Immature natural killer cell (primary cell): ENCODE data around the gene BCAP31. TPM values are rescaled to one million over a fixed set of nuclear protein-coding genes. Genes with fewer than 3 reads are reported as not detected.

ENCODE experiments used
- DNase-seq, 3 donors: peaks; one replicate each; pipeline ENCODE4 v3.0.0; 2022; ENCODE audit warnings: mixed read lengths in 1 of 3
- H3K27ac Mint-ChIP-seq, 6 donors: one replicate each; pipeline ENCODE4 v1.8.0; 2020; ENCODE audit warnings: mixed read lengths in 6 of 6, mild to moderate bottlenecking in 5 of 6, inconsistent platforms in 4 of 6, moderate library complexity in 3 of 6
- H3K27me3 Mint-ChIP-seq, 3 donors: one replicate each; pipeline ENCODE4 v1.8.0; 2020 to 2021; ENCODE audit warnings: low read depth in 3 of 3, mild to moderate bottlenecking in 3 of 3, mixed read lengths in 3 of 3, moderate library complexity in 3 of 3, inconsistent platforms in 1 of 3
- H3K36me3 Mint-ChIP-seq, 3 donors: one replicate each; pipeline ENCODE4 v1.8.0; 2020; ENCODE audit warnings: mixed read lengths in 3 of 3, inconsistent platforms in 2 of 3, mild to moderate bottlenecking in 2 of 3
- H3K4me1 Mint-ChIP-seq, 2 donors: one replicate each; pipeline ENCODE4 v1.8.0; 2020; ENCODE audit warnings: inconsistent platforms in 2 of 2, mild to moderate bottlenecking in 2 of 2, mixed read lengths in 2 of 2, moderate library complexity in 1 of 2
- H3K4me3 Mint-ChIP-seq, 5 donors: one replicate each; pipeline ENCODE4 v1.8.0; 2020; ENCODE audit warnings: mild to moderate bottlenecking in 5 of 5, mixed read lengths in 5 of 5, inconsistent platforms in 3 of 5, moderate library complexity in 3 of 5
- H3K9me3 Mint-ChIP-seq, 6 donors: one replicate each; pipeline ENCODE4 v1.8.0; 2020; ENCODE audit warnings: mild to moderate bottlenecking in 6 of 6, mixed read lengths in 6 of 6, inconsistent platforms in 4 of 6, moderate library complexity in 3 of 6
- polyA plus RNA-seq, 3 donors: library from polyadenylated mRNA; unstranded; fragments of 300-500 nt; fragmentation: Illumina TruSeq; gene quantifications; one replicate each; pipeline ENCODE4 v1.2.3, GENCODE V29; 2021

The BCAP31 gene
- polyA plus RNA-seq, 3 donors from 2014 or later = 367 to 491 (median 373) TPM

DNA sequence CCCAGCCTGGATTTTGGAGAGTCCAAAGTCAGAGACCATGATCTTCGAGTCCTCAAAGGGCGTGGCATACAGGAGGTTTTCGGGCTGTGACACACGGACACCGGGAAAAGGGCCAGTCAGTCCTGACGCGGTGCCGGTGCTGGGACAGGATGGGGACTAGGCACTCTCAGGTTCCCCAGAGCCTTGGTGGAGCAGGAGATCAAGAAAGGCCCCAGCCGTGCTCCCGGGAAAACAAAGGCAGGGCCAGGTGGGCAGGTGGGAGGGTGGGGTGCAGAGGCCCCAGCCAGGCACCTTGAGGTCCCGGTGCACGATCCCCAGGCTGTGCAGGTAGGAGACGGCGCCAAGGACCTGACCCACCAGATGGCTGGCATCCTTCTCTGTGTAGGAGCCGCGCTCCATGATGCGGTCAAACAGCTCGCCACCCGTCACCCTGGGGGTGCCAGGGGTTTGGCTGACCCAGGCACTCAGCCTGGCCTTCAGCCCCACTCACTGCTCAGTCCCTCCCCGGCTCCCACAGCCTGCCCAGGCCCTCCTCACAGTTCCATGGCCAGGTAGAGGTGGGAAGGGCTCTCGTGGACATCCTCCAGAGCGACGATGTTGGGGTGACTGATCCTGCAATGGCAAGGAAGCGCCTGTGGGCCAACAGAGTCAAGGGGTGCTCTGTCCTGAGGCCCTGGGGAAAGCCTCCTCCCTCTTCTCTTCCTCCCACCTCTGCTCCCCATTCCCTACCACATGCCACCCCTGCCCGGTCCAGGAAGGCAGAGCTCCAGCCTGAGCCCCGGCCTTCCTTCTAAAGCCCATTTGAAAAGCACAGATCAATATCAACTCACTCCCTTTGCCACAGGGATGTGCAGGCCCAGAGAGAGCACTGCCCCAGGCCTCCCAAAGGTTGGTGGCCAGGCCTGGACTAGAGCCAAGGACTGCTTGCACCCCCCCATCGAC, 52.3 kb downstream of the BCAP31 start:
- Mint-ChIP-seq H3K36me3 (no peaks in the 10 kb centered on the region), H3K27me3 (peaks cover 3 to 20% (median 10%) of the 10 kb centered on the region in 3 donors), H3K9me3 (no peaks in the 10 kb centered on the region), H3K27ac (no peak overlapping the region), H3K4me1 (peaks cover 5 to 7% of the 10 kb centered on the region in 2 donors), H3K4me3 (no peak overlapping the region)
- no peak for DNase-seq

DNA sequence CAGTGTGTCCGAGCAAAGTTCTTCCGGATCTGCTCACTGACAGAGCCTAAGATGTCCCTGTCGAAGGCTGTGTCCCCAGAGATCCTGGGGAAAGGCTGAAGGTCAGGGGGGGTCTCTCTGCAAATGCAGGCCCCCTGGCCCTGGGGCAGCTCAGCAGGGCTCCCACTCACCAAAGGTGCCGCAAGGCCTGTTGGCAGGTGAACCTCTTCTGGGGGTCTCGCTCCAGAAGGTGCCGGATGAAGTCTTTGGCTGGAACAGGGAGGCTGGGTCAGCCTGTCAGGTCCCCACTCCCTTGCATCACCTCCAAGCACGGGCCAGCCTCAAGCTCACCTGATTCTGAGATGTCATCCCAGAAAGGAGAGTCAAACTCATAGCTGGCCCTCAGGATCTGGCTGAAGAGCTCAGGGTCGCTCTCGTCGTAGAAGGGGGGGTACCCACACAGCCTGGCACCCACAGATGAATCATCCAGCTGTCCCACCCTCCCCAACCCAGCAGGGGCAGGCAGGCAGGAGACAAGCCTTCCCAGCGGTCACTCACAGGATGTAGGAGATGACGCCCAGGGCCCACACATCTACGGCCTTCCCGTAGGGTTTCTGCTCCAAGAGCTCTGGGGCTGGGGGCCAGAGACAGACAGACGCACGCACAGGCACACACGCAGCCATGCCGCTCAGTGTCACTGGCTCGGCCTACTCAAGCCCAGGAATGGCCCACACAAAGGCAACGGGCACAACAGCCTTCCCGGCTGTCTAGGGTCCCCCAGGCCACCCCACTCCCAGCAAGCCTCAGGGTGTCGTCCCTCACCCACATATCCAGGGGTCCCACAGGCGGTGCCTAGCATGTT, 53.2 kb downstream of the BCAP31 start:
- no peak overlapping the region for H3K27ac Mint-ChIP-seq
- H3K36me3 Mint-ChIP-seq = no peaks in the 10 kb centered on the region
- H3K27me3 Mint-ChIP-seq = peaks cover 3 to 18% (median 13%) of the 10 kb centered on the region in 3 donors
- DNase-seq = no peak
- H3K9me3 Mint-ChIP-seq = no peaks in the 10 kb centered on the region
- peaks cover 5 to 7% of the 10 kb centered on the region in 2 donors for H3K4me1 Mint-ChIP-seq
- H3K4me3 Mint-ChIP-seq = no peak overlapping the region

DNA sequence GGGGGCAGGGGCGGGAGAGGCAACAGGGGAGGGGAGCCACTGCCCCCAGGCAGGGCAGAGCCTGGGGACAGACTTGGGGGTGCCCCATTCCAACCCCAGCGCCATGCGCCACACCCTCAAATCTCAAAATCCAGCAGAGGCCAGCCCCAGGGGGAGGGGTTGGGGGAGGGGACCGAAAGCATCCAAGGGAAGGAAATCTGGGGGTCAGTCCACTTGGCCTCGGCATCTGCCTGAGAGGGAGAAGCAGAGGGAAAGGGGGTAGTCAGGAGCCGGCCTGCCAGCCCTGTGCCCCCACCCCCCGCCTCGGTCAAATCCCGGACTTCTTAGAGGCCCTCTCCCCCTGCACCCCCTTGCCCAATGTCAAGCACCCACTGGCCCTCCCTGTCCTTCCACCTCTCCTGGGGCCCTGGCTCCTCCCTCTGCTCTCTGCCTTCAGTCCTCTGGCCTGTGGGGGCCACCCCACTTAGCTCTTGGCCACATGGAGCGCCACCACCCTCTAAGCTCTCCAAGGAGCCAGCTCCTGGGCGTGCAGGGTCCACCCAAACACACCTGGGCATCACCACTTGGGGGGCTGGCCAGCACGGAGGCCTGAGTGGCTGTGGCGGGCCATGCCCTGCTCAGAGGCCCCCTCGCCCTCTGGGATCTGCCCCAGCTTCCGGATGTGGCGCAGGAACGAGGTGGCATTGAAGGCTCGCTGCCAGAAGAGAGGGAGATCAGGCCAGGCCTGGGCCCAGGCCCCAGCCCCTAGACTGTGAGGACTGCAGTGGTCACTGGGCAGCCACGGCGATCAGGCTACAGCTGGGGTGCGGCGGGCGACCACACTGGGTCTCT, 54.1 kb downstream of the BCAP31 start:
- H3K27me3 Mint-ChIP-seq = peaks cover 3 to 15% (median 13%) of the 10 kb centered on the region in 3 donors
- H3K4me1 Mint-ChIP-seq = peaks cover 5 to 7% of the 10 kb centered on the region in 2 donors
- H3K4me3 Mint-ChIP-seq = no peak overlapping the region
- no peak overlapping the region for H3K27ac Mint-ChIP-seq
- H3K36me3 Mint-ChIP-seq = no peaks in the 10 kb centered on the region
- no peaks in the 10 kb centered on the region for H3K9me3 Mint-ChIP-seq
- DNase-seq = no peak

DNA sequence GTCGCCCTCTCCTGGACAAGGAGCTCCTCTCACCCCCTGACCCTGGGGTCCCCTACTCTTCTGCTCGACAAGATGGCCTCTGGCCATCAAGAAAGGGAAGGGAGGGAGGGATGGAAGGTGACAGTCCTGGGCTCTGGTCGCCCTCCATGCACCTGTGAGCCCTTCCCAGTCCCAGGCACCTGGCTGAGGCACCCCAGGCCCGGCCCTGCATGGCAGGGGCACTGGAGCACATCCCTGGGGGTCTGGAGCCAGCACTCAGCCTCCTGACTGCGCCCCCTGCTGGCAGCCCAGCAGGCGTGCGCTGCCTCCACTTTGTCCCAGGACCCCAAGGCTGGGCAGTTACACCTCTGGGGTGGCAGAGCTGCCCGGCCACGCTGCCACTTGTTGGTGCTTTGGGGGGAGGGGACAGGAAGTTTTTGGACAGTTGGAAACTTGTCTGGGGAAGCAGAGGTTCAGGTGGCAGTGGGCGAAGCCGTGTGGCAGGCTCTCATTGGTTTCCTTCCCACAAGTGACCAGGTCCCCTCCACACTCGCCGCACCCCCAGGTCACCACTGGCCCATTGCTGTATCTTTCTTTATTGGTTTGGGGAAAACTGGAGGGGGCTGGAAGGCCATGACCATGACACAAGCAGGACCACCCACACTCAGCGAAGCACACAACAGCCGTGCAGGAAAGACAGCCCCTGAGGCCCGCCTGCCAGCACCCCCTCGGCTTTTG, 54.9 kb downstream of the BCAP31 start:
- Mint-ChIP-seq H3K4me3 (no peak overlapping the region), H3K9me3 (no peaks in the 10 kb centered on the region), H3K27me3 (peaks cover 2 to 12% (median 8%) of the 10 kb centered on the region in 3 donors), H3K4me1 (peaks cover 5 to 7% of the 10 kb centered on the region in 2 donors), H3K36me3 (no peaks in the 10 kb centered on the region), H3K27ac (no peak overlapping the region)
- DNase-seq = peak; percentile 38 to 48 (median 41)

DNA sequence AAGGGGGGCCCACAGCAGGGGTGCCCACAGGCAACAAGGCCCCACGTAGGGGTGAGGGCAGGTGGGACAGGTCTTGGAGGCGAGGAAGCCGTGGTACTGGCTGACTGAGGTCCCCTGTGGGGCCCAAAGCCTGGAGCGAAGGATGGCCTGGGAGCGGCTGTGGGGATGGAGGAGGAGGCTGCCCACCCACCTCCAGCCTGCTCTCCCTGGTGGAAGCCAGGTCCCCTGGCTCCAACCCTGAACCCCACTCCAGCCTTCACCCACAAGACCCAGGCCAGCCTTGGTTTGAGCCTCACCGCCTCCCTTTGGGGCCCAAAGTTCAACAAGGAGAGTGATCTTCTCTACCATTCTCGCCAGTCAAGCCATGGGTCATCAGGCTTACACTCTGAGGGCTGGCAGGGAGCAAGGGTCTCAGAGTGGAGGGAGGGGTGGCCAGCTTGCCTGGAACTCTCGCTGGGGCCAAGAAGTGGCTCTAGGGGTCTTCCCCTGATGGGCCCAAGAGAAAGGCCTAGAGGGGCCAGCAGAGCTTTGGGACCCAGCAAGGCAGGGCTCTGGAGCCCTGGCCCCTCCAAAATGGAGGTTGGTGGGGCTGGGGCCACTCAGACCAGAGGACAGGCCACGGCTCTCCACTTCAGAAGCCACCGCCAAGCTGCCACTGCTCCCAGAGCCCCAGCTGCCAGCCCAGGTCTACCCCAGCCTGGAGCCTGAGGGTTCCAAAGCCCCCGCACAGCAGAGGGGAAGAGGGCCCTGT, 55.6 kb downstream of the BCAP31 start:
- no peak overlapping the region for H3K4me3 Mint-ChIP-seq

DNA sequence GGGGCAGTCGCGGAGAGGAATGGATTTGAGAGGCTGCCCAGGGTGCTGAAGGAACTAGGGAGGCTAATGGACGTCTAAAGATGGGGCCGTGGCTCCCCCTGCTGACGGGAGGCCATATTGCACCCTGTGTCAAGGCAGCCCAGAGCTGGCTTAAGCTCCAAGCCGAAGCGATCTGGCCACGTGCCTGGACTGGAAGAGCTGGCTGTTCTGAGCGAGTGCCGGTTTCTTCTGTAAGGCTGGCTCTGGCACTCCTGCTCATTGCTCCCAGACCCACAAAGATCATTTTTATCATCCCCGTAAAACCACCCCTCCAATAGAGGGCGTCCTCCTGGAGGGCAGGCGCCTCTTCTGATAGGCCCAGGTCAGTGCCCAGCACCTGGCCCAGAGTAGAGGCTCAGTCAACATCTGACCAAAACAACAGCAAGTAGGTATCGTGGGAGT, 56.2 kb downstream of the BCAP31 start:
- H3K27ac Mint-ChIP-seq = peak overlapping the region in 1 of 6 donors; percentile 13
- H3K27me3 Mint-ChIP-seq = peaks cover 2 to 12% (median 5%) of the 10 kb centered on the region in 3 donors
- H3K4me1 Mint-ChIP-seq = peaks cover 3 to 7% of the 10 kb centered on the region in 2 donors
- DNase-seq = peak; percentile 54 to 64 (median 63)
- H3K36me3 Mint-ChIP-seq = no peaks in the 10 kb centered on the region
- H3K9me3 Mint-ChIP-seq = no peaks in the 10 kb centered on the region
- H3K4me3 Mint-ChIP-seq = peak overlapping the region in 4 of 5 donors; percentile 12 to 73 (median 66)

More for the DNA sequence above, 55.6 kb downstream of the BCAP31 start:
- H3K9me3 Mint-ChIP-seq = no peaks in the 10 kb centered on the region
- H3K4me1 Mint-ChIP-seq = peaks cover 3 to 7% of the 10 kb centered on the region in 2 donors
- no peaks in the 10 kb centered on the region for H3K36me3 Mint-ChIP-seq
- no peak overlapping the region for H3K27ac Mint-ChIP-seq
- peaks cover 2 to 12% (median 5%) of the 10 kb centered on the region in 3 donors for H3K27me3 Mint-ChIP-seq
- DNase-seq = no peak

DNA sequence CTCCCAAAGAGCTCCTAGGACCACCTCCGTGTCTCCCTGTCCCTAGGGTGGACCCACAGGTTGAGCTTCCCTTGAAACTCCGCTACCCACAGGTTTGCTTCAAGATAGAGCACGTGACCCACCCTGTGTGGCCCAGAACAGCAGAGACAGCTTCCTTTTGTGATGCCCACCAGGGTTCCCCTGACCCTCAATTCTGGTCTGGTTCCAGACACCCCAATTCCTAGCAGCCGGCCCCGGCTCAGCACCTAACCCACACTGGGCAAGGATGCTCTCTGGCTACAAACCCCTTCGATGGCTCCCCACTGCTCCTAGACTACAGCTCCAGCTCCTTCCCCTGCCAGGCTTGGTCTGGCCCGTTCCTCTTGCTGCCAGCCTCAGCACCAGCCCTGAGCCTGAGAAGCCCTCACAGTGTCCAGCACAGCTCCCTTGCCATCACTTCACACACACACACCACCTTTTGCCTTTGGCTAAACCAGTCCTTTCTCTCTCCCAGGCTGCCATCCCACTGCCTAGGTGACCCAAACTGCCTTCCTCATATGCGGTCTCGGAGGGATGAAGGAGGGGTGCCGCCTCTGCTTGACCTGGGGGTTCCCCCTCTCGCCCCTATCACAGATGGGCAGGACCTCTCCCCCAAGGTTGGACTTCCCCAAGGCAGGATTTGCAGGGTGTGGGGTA, 56.8 kb downstream of the BCAP31 start:
- Mint-ChIP-seq H3K36me3 (no peaks in the 10 kb centered on the region), H3K27me3 (peaks cover 2 to 12% (median 6%) of the 10 kb centered on the region in 3 donors), H3K4me3 (peak overlapping the region in 4 of 5 donors; percentile 12 to 73 (median 66)), H3K9me3 (no peaks in the 10 kb centered on the region), H3K4me1 (peaks cover 3 to 7% of the 10 kb centered on the region in 2 donors), H3K27ac (peak overlapping the region in 1 of 6 donors; percentile 13)
- peak in 1 of 3 donors; percentile 10 for DNase-seq

DNA sequence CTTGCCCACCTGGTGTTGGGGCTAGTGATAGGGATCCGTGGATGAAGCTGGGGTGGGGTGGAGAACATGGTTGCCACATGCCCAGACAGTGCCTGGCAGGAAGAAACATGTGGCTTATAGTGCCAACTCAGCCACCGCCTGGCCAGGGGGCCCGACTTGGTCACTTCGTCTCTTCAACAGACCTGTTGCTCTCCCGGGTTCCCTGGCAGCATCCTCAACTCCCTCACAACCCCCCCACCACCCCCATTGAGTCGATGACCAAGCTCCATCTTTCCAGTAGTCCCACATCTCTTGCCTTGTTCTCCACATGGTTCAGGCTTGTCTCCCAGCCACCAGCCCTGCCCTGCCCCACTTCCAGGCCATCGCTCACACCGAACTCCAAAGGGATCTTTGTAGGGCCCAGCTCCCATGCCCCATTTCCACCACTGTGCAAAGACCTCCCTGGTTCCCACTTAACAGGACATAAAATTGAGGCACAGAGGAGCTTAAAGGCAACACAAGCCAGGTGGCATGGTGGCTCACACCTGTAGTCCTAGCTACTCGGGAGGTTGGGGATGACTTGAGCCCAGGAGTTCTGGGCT, 58.4 kb downstream of the BCAP31 start:
- Mint-ChIP-seq H3K4me3 (no peak overlapping the region), H3K27ac (no peak overlapping the region)

DNA sequence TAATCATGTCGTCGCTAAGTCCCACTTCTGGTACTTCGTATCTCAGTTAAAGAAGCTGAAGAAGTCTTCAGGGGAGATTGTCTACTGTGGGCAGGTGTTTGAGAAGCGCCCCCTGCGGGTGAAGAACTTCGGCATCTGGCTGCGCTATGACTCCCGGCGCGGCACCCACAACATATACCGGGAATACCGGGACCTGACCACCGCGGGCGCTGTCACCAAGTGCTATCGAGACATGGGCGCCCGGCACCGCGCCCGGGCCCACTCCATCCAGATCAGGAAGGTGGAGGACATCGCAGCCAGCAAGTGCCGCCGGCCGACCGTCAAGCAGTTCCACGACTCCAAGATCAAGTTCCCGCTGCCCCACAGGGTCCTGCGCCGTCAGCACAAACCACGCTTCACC, 61.9 kb downstream of the BCAP31 start:
- H3K27ac Mint-ChIP-seq = no peak overlapping the region
- H3K4me1 Mint-ChIP-seq = no peaks in the 10 kb centered on the region
- no peaks in the 10 kb centered on the region for H3K9me3 Mint-ChIP-seq
- H3K4me3 Mint-ChIP-seq = peak overlapping the region in 3 of 5 donors; percentile 42 to 61 (median 51)
- peak; percentile 30 to 55 (median 40) for DNase-seq
- H3K27me3 Mint-ChIP-seq = peaks cover 7 to 23% (median 13%) of the 10 kb centered on the region in 3 donors
- H3K36me3 Mint-ChIP-seq = no peaks in the 10 kb centered on the region

More for the DNA sequence above, 58.4 kb downstream of the BCAP31 start:
- peaks cover 6 to 18% (median 14%) of the 10 kb centered on the region in 3 donors for H3K27me3 Mint-ChIP-seq
- no peaks in the 10 kb centered on the region for H3K9me3 Mint-ChIP-seq
- no peaks in the 10 kb centered on the region for H3K36me3 Mint-ChIP-seq
- peaks cover 3 to 7% of the 10 kb centered on the region in 2 donors for H3K4me1 Mint-ChIP-seq
- no peak for DNase-seq

DNA sequence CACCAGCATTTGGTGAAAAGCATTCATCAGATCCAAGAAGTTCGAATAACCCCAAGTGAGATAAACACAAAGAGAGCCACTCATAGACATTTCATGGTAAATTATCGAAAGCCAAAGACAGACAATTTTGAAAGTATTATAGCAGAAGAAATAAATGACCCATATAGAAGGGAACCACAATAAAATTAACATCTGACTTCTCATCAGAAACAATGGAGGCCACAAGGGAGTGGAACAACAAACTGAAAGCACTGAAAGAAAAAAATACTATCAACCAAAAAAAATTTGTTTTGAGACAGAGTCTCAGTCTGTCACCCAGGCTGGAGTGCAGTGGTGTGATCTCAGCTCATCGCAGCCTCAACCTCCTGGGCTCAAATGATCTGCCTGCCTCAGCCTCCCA, 64.9 kb downstream of the BCAP31 start:
- peaks cover 6 to 22% (median 9%) of the 10 kb centered on the region in 3 donors for H3K27me3 Mint-ChIP-seq
- H3K36me3 Mint-ChIP-seq = no peaks in the 10 kb centered on the region
- H3K4me3 Mint-ChIP-seq = no peak overlapping the region
- DNase-seq = no peak
- H3K9me3 Mint-ChIP-seq = no peaks in the 10 kb centered on the region
- H3K4me1 Mint-ChIP-seq = no peaks in the 10 kb centered on the region
- no peak overlapping the region for H3K27ac Mint-ChIP-seq

DNA sequence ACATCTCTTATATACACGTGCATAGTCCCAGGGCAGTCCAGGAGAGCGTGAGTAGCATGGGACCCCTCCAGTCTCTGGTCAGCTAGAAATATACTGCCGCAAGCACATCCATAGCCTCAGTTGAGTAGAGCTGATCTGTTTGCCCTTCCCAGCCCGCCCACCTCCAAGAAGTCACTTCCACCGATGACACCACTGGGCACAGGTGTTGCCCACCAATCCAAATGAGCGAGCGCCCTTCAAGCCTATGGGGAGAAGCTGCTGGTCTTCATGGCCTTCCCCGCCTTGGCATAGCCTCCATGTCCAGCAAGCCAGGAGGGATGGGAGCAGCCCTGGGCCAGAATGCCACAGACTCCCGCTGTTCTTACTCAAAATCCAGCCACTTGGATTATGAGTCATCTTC, 67.0 kb downstream of the BCAP31 start:
- peaks cover 5 to 18% (median 6%) of the 10 kb centered on the region in 3 donors for H3K27me3 Mint-ChIP-seq
- no peaks in the 10 kb centered on the region for H3K36me3 Mint-ChIP-seq
- no peaks in the 10 kb centered on the region for H3K9me3 Mint-ChIP-seq
- DNase-seq = no peak
- H3K4me3 Mint-ChIP-seq = no peak overlapping the region
- no peak overlapping the region for H3K27ac Mint-ChIP-seq
- H3K4me1 Mint-ChIP-seq = no peaks in the 10 kb centered on the region
